Gastrocnemius medialis (tissue), 4 donors: ENCODE measurements around the gene RAB15.

ENCODE experiments used
- POLR2A ChIP-seq, 2 donors: fragments of 450-650 bp; IDR thresholded peaks; one replicate each; pipeline ENCODE4 v1.6.1; 2017; ENCODE audit warnings: antibody characterized with exemption in 2 of 2, mild to moderate bottlenecking in 2 of 2, moderate library complexity in 2 of 2
- TF ChIP-seq, protein P1 (sequence below), 5 experiments: fragments of 450-650 bp in 3 of 5; fragments of 200-600 bp in 2 of 5; sonication (generic) in 2 of 5; IDR thresholded peaks in 4 of 5; conservative IDR thresholded peaks in 1 of 5; 1 replicate in 4 of 5; 2 replicates in 1 of 5; pipeline ENCODE4 v1.5.1; 2016 to 2019; ENCODE audit warnings: antibody characterized with exemption in 5 of 5, mild to moderate bottlenecking in 3 of 5, moderate library complexity in 3 of 5

GRCh38 chr14:64920465-64920864 lies 51.7 kb downstream of the RAB15 start:
- TF ChIP-seq POLR2A (IDR thresholded peaks at IDR 0.05), result no peak
- TF ChIP-seq, protein P1, sequence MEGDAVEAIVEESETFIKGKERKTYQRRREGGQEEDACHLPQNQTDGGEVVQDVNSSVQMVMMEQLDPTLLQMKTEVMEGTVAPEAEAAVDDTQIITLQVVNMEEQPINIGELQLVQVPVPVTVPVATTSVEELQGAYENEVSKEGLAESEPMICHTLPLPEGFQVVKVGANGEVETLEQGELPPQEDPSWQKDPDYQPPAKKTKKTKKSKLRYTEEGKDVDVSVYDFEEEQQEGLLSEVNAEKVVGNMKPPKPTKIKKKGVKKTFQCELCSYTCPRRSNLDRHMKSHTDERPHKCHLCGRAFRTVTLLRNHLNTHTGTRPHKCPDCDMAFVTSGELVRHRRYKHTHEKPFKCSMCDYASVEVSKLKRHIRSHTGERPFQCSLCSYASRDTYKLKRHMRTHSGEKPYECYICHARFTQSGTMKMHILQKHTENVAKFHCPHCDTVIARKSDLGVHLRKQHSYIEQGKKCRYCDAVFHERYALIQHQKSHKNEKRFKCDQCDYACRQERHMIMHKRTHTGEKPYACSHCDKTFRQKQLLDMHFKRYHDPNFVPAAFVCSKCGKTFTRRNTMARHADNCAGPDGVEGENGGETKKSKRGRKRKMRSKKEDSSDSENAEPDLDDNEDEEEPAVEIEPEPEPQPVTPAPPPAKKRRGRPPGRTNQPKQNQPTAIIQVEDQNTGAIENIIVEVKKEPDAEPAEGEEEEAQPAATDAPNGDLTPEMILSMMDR (IDR thresholded peaks at IDR 0.05 in 4 of 5, conservative IDR thresholded peaks at IDR 0.05 in 1 of 5), result no peak
